Hematopoietic multipotent progenitor cell treated with erythropoietin and hydrocortisone succinate and interleukin-3 and kit ligand, for 4 days (in vitro differentiated cells): ENCODE data around the gene MOV10.

Experiments
- DNase-seq: peaks from one replicate; pipeline ENCODE4 v3.0.0-alpha.2; 2015

MOV10 gene

GRCh38 chr1:112700290-112701226, 26.1 kb downstream of the MOV10 start:
- peak; percentile 96 for DNase-seq

- no peak for DNase-seq
Observed at GRCh38 chr1:112701227-112702066, 27.0 kb downstream of the MOV10 start.

- DNase-seq = no peak
Observed at GRCh38 chr1:112702067-112702395, 27.6 kb downstream of the MOV10 start.

GRCh38 chr1:112702420-112703261, 28.2 kb downstream of the MOV10 start:
- DNase-seq = no peak

GRCh38 chr1:112703706-112704105, 29.2 kb downstream of the MOV10 start:
- no peak for DNase-seq

GRCh38 chr1:112704391-112704933, 30.0 kb downstream of the MOV10 start:
- no peak for DNase-seq

GRCh38 chr1:112704934-112705627, 30.6 kb downstream of the MOV10 start:
- peak; percentile 88 for DNase-seq

GRCh38 chr1:112706505-112707220, 32.2 kb downstream of the MOV10 start, which contains the start of gene RHOC:
Gene RHOC, minus strand, starts transcription at chr1:112707127. Its CDS starts 3,328 bp downstream, at chr1:112703799.
- peak; percentile 75 for DNase-seq

- DNase-seq = peak; percentile 91
Observed at GRCh38 chr1:112707221-112708001, 33.0 kb downstream of the MOV10 start.

GRCh38 chr1:112708002-112708448, 33.6 kb downstream of the MOV10 start:
- no peak for DNase-seq

GRCh38 chr1:112708489-112708888, 34.0 kb downstream of the MOV10 start:
- DNase-seq = no peak

- no peak for DNase-seq
Observed at GRCh38 chr1:112710159-112710558, 35.7 kb downstream of the MOV10 start.

GRCh38 chr1:112710586-112710985, 36.1 kb downstream of the MOV10 start:
- DNase-seq = no peak

- DNase-seq = no peak
Observed at GRCh38 chr1:112711041-112711440, 36.6 kb downstream of the MOV10 start.

- no peak for DNase-seq
Observed at GRCh38 chr1:112711670-112712069, 37.2 kb downstream of the MOV10 start.

GRCh38 chr1:112712191-112712590, 37.7 kb downstream of the MOV10 start:
- no peak for DNase-seq

GRCh38 chr1:112712701-112713128, 38.3 kb downstream of the MOV10 start:
- no peak for DNase-seq

GRCh38 chr1:112713466-112714312, 39.2 kb downstream of the MOV10 start:
- peak; percentile 61 for DNase-seq
